NB4 (cell line): ENCODE results near the gene KRT14.

Experiments
- CTCF ChIP-seq: IDR thresholded peaks from one replicate; pipeline ENCODE4 v1.5.1; 2012; ENCODE audit warnings: low read depth, low read length
- MYC ChIP-seq: IDR thresholded peaks from 2 replicates; pipeline ENCODE4 v1.6.1; 2011; ENCODE audit warnings: low read depth, low read length
- POLR2A ChIP-seq: IDR thresholded peaks from 2 replicates; pipeline ENCODE4 v1.6.1; 2011; ENCODE audit warnings: mild to moderate bottlenecking; ENCODE audit not compliant: insufficient read length; ENCODE audit errors: extremely low read depth

DNA sequence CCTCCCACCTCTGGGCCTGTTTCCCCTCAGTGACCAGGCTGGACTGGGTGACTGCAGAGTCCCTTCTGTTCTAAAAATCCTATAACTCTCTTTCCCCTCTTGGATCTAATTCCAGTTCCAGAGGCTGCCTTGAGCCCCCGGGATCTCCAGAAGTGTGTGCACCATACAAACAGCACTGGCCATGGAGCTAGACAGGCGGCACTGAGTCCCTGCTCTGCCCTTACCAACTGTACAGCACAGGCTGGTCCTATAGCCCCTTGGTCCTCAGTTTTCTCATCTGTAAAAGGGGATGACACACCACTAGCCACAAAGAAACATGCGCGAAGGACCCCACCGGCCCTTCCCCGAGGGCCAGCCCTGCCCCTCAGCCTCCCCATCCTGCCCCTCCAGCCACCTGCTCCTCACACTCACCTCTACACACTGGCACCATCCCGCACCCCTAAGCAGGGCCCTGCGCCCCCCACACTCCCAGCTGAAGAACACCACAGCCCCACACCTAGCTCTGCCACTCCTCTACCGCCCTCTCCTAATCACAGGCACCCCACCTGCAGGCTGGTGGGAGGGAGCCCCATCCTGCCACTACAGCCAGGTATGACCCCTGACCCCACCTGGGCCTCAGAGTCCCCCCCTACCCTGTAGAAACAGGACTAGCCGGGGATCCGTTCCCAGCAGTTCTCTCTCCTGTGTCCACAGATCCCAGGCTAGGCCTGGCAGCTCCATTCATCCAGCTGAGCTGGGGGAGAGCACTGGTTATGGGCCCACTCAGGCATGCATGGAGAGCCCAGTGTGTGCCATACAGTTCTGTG lies 26.8 kb upstream of the KRT14 start:
- TF ChIP-seq MYC (no peak), POLR2A (no peak), CTCF (no peak)
